GM19025 (cell line): ENCODE results near the gene TTC14.

ENCODE experiments used
- ATAC-seq: cut with Tn5 transposase; IDR thresholded peaks from one replicate; pipeline ENCODE4 v1.9.1; 2021; ENCODE audit warnings: mild to moderate bottlenecking, low read depth, moderate library complexity; ENCODE audit not compliant: unreplicated experiment

Gene TTC14

DNA sequence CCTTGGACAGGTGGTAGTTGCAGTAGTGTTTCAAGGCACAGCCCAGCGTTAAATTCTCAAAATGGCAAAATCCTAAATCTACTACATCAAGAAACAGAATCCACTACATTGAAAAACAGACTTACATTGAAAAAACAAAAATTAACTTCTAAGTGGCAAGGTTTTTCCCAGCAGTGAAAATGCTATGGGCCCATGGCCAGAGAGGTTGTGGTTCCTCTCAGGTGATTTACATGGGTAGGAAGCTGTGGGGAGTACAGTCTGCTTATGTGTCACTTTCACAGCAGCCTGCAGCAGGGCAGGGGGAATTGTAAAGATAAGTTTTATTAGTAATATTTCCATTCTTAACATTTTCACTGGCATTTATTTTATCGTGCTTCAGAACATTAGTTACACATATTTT, 24.9 kb downstream of the TTC14 start:
- peak; percentile 90 for ATAC-seq

DNA sequence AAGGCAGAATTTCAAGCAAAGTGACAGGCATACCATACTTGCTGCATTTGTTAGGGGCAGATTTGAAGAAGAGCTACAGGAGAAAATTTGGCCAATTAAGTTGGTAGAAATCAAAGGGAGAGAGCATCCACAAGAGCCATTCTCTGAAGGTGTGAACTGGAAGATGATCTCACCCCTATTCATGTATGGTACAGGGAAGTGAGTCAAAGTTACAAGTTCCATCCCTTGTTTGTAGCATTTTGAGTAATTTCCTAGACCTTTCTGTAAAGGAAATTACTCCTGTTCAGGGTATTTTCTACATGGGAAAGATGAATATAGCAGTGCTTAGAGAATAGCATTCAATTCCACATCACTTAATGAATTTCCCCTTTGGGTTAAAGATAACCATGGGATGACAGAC, 28.4 kb downstream of the TTC14 start:
- no peak for ATAC-seq

DNA sequence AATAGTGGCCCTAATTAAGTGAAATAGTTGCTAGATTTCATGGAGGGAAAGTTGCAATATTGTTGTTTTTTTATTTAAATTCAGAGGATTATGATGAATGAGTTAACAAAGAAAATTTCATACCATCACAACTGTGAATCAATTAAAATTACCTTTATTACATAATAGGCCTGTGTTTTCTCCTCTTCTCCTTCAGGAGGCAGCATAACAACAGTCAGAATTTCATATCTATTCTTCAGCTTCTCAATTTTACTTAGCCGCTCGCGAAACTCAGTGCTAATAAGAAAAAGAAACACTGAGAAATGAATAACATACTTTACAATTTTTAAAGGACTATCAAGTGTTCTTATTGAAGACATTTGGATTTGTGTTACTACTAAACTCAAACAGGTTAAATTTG, 29.4 kb downstream of the TTC14 start:
- no peak for ATAC-seq

DNA sequence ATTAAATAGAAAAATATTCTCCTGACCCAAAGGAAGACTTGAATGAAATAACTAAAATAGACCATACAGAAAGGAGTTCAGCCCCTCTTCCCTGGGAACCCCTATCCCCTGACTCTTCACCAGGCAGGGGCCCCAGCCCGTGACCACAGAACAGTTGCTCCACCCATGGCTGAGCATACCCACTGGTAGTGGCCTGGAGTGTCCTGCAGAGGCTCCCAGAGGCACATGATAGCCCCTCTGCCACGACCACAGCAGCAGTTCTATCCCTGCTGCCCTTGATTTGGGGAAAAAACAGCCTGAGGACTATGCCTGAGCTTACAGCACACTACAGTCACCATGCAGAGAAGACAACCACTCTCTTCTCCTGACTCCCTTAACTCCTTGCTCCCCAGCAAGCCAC, 31.8 kb downstream of the TTC14 start:
- no peak for ATAC-seq

DNA sequence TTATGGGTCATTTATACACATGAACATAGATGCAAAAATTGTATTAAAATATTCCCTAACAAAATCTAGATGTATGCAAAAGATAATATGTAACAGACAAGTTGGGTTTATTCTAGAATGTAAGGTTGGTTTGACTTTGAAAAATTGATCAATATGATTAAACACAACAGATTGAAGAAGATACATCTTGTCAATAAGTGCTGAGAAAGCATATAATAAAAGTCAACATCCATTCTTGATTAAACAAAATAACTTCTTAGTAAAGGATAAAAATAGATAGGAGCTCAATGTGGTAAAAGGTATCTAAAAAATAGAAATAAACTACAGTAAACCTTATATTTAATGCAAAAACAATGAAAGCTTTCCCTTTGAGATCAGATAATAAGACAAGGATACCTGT, 39.0 kb downstream of the TTC14 start:
- ATAC-seq: no peak

DNA sequence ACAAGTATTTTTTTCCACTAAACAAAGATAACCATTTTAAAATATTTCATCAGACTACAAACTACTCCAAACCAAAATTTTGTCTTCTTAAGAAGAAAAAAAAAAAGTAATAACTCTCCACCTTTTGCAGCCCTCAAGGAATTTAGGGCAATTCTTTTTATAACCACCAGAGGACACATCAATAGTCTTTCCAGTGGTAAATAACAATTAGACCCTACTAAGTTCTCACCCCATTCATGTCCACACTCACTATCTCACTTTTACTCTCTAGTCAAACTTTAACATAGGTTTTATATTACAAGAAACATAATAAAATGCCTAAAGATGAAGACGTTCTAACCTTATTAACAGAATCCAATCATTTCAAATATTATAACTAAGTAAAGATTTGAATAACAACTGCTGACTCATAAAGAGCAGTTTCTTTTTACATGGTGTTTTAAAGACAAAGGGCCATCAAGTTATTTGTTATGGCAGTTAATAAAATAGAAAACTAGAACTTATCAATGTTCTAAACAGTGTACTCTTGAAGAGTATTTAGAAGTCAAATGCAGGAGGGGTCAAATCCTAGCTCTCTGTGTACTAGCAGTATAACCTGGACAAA, 44.3 kb downstream of the TTC14 start:
- no peak for ATAC-seq

DNA sequence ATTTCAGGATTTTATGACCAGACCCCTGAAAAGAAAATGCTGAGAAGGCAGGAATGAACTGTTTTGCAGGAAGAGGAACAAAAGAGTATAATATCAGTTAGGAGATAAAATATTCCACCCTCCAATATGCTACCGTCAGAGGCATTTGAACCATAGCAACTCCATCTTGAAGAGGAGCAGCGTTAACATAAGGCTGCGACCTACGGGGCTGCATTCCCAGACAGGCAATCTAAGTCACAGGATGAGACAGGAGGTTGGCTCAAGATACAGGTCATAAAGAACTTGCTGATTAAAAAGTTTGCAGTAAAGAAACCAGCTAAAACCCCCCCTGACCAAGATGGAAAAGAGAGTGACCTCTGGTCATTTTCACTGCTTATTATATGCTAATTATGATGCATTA, 54.4 kb downstream of the TTC14 start:
- no peak for ATAC-seq

DNA sequence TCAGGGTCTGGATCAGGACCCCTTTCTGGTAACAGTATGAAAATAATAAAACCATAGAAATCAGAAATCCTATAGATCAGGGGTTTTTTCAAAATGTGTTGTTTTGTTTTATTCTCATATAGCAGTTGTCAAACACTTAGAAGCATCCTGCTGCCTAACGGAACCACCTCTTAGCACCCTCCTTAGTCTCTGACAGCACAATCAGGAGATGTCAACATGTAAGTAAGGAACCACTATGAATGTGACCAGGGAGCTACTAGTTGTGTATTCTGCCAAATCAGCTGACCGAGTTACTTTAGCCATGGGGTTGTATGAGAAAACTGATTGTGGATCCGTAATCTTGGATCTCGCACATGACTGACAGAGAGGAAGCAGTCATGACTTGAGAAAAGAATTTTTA, 55.1 kb downstream of the TTC14 start:
- ATAC-seq: no peak
